Omental fat pad (tissue), 4 donors: Measurements from ENCODE around the gene C1QTNF7. TPM values are rescaled to one million over a fixed set of nuclear protein-coding genes. Genes with fewer than 3 reads are reported as not detected.

Experiments
- ATAC-seq: fragments of 150-250 bp; one replicate; pipeline ENCODE4 v1.9.1; 2016; ENCODE audit warnings: mild to moderate bottlenecking, moderate library complexity; ENCODE audit not compliant: low FRiP score
- DNase-seq: peaks from one replicate; pipeline ENCODE4 v3.0.0-alpha.2; 2019; ENCODE audit warnings: low spot score
- total RNA-seq, 4 donors: library from RNA; depleted of rRNA; stranded (reverse); fragments of >200 nt; gene quantifications; one replicate each; pipeline ENCODE4 v1.1.0, GENCODE V29; 2016
- TF ChIP-seq, protein P1 (sequence below), 3 donors: fragments of 450-650 bp; IDR thresholded peaks; one replicate each; pipeline ENCODE4 v1.5.1; 2016 to 2017; ENCODE audit warnings: antibody characterized with exemption in 3 of 3, mild to moderate bottlenecking in 3 of 3, moderate library complexity in 2 of 3

The C1QTNF7 gene
- total RNA-seq, 4 donors from 2014 or later, result 2.3 to 9.7 (median 5.5) TPM

DNA sequence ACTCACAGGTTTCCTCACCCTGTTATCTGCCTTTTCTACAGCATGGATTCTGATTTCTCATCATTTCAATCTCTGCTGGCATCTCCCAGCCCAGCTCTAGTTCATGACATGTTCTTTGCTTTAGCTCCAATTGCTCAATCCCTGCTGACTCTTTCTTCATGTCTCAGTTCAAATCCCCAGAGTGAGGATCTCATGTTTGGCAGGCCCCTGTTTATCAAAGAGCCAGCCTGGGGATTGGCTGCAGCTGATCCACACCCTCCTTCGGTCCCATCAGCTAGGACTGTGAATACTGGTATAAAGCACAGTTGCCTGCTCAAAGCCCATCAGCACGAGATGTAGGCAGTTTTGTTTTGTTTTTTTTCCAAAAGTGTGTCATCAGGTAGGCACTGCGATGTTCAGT, 27.5 kb downstream of the C1QTNF7 start:
- ATAC-seq (peak; percentile 38), DNase-seq (no peak)
- TF ChIP-seq, protein P1, sequence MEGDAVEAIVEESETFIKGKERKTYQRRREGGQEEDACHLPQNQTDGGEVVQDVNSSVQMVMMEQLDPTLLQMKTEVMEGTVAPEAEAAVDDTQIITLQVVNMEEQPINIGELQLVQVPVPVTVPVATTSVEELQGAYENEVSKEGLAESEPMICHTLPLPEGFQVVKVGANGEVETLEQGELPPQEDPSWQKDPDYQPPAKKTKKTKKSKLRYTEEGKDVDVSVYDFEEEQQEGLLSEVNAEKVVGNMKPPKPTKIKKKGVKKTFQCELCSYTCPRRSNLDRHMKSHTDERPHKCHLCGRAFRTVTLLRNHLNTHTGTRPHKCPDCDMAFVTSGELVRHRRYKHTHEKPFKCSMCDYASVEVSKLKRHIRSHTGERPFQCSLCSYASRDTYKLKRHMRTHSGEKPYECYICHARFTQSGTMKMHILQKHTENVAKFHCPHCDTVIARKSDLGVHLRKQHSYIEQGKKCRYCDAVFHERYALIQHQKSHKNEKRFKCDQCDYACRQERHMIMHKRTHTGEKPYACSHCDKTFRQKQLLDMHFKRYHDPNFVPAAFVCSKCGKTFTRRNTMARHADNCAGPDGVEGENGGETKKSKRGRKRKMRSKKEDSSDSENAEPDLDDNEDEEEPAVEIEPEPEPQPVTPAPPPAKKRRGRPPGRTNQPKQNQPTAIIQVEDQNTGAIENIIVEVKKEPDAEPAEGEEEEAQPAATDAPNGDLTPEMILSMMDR (IDR thresholded peaks at IDR 0.05), result no peak

DNA sequence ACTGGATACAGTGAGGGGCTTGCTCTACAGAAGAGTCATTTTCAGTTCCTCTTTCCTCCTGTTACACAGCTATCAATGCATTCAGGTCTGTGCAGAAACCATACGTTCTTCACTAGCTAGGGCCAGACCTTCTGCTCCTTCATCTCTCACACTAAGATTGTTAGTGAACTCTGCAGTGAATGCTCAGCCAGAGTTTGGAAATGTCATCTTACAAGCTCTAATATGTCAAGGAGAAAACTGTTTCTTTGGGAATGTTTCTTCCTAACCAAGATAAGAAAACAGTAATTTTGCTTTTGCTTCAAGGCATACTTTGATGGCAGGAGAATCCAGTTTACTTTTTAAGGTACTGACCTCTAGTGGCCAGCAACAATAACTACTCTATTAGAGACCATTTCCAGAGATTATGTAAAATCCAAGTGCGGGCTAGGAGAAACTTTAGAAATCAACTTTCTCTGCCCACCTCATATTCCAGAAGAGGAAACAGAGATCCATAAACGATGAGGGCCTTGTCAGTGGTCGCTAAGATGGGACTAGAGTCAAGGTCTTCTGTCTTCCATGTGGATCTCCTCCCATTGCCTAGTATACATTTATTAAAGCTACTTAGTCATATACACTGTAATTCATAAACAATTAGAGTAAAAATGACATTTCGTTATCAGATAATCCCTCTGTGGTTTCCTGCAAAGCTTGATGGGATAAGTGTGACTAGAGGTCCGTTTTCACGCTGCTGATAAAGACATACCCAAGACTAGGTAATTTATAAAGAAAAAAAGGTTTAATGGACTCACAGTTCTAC, 29.8 kb downstream of the C1QTNF7 start:
- ATAC-seq, result peak; percentile 73
- TF ChIP-seq, protein P1 (IDR thresholded peaks at IDR 0.05), result peak in 2 of 3 donors; percentile 42 to 66
- DNase-seq, result no peak

DNA sequence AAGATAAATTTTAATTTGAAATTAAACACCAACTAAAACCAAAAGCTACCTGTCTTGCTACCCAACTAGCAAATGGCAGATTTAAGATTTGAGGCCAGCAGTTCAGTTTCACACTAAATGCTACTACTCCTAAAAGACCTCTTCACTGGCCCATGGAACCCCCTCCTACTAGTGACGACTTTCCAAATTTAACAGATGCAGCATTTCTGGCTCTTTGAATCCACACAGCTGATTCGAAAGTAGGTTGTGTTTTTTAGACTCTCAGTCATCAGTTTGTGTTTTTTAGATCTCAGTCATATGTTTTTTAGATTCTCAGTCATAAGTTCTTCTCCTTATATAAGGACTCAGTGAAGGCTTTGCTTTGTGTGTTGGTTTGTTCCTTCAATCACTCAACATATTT, 30.8 kb downstream of the C1QTNF7 start:
- no peak for ATAC-seq
- no peak for DNase-seq
- TF ChIP-seq, protein P1 (IDR thresholded peaks at IDR 0.05), result no peak

DNA sequence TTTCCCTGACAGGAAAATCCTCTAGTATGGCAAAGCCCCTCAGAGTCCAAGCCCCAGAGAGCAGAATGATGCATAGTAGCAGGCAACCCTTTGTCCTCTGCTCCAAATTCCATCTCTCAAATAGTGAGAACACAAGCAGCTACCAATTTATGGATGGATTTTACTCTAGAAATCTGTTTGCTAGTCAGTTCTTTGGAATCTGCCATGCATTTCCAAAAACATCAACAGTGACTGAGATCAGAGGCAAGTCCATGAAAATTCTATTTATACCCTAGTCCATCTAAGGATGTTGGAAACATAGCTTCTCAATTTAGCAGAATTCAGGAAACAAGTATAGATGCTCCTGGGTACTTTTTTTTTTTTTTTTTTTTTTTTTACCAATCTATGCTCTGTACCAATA, 31.9 kb downstream of the C1QTNF7 start:
- TF ChIP-seq, protein P1 (IDR thresholded peaks at IDR 0.05), result no peak
- ATAC-seq (no peak), DNase-seq (no peak)

DNA sequence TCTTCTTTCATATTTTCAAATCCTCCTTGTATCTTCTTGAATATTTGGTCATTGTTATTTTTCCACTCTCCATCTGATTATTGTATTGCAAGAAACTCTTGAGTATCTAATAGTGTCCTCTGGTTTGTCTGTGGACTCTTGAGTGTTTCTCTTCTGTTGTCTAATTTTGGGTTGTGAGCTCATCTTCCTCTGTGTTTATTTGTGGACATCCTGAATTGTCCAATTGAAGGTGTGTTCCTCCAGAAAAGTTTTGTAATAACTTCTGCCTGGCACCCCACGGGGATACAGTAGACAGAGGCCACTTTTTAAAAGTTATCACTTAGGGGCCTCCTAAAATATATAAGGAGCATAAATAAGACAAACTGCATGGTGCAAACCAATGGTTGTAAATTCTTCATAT, 38.8 kb downstream of the C1QTNF7 start:
- TF ChIP-seq, protein P1 (IDR thresholded peaks at IDR 0.05), result no peak
- no peak for ATAC-seq
- no peak for DNase-seq

DNA sequence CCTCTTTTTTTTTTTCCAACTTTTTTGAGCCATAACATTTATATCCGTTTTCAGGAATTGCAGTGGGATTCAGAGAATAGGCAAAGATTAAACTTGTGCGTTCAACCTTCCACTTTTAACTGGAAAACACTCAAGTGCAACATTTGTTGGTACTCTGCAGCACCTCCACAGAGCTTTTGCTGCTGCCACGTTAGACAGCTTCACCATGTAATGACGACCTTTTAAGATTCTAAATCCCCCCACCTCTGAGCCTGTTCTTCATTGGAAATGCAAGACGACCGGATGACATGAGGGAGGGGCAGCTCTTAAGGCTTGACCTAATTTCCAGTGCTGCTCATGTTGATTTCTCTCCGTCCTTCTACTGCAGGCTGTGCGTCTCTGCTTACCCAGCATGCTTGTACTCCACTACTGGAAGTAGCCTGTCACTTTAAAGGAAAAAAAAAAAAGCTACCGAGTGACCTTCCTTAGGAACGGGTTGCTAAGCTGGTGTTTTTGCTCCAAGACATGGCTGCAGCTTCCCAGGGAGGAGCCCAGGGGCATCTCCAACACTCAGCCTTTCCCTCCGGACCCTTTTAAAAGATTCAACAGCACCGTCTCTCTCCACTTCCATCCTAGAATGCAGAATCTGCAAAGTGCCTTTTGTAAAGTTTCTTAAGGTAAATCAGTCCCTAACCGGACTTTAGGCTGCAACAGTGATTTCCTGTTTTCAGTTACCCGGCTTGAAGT, 41.7 kb downstream of the C1QTNF7 start, which contains the start of gene CC2D2A:
CC2D2A (plus strand) TSS at position 481 of the 726 bp plus-strand sequence. CDS start 6,051 bp downstream, outside the sequence.
- TF ChIP-seq, protein P1 (IDR thresholded peaks at IDR 0.05), result no peak
- DNase-seq (no peak), ATAC-seq (no peak)
